ENCODE data around the gene FOXE1. TPM values are rescaled to one million over a fixed set of nuclear protein-coding genes. Genes with fewer than 3 reads are reported as not detected.

FOXE1 gene
- total RNA-seq, 2 donors from 2014 or later = not detected

DNA sequence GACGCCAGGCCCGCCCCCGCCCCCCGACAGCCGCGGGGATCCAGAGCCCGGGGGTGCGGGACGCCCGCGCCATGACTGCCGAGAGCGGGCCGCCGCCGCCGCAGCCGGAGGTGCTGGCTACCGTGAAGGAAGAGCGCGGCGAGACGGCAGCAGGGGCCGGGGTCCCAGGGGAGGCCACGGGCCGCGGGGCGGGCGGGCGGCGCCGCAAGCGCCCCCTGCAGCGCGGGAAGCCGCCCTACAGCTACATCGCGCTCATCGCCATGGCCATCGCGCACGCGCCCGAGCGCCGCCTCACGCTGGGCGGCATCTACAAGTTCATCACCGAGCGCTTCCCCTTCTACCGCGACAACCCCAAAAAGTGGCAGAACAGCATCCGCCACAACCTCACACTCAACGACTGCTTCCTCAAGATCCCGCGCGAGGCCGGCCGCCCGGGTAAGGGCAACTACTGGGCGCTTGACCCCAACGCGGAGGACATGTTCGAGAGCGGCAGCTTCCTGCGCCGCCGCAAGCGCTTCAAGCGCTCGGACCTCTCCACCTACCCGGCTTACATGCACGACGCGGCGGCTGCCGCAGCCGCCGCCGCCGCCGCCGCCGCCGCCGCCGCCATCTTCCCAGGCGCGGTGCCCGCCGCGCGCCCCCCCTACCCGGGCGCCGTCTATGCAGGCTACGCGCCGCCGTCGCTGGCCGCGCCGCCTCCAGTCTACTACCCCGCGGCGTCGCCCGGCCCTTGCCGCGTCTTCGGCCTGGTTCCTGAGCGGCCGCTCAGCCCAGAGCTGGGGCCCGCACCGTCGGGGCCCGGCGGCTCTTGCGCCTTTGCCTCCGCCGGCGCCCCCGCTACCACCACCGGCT lies 1.0 kb downstream of the FOXE1 start:
- H3K27me3 ChIP-seq = peaks cover 4 to 46% of the 10 kb centered on the region in 2 donors
- TF ChIP-seq, protein P1, sequence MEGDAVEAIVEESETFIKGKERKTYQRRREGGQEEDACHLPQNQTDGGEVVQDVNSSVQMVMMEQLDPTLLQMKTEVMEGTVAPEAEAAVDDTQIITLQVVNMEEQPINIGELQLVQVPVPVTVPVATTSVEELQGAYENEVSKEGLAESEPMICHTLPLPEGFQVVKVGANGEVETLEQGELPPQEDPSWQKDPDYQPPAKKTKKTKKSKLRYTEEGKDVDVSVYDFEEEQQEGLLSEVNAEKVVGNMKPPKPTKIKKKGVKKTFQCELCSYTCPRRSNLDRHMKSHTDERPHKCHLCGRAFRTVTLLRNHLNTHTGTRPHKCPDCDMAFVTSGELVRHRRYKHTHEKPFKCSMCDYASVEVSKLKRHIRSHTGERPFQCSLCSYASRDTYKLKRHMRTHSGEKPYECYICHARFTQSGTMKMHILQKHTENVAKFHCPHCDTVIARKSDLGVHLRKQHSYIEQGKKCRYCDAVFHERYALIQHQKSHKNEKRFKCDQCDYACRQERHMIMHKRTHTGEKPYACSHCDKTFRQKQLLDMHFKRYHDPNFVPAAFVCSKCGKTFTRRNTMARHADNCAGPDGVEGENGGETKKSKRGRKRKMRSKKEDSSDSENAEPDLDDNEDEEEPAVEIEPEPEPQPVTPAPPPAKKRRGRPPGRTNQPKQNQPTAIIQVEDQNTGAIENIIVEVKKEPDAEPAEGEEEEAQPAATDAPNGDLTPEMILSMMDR (IDR thresholded peaks at IDR 0.05) = peak in 1 of 7 experiments; percentile 9
- TF ChIP-seq POLR2A (IDR thresholded peaks at IDR 0.05) = no peak
- intact Hi-C loops (cut with DNase I) = no loop called here
- H3K9me3 ChIP-seq = no peaks in the 10 kb centered on the region
- ATAC-seq = peak; percentile 20
- no peaks in the 10 kb centered on the region for H3K36me3 ChIP-seq (replicated peaks in 1 of 2; ENCODE audit: insufficient read depth in 1 of 2, low read depth in 2 of 2)
- H3K4me1 ChIP-seq = peaks cover 38% of the 10 kb centered on the region
- WGBS, 2 donors = 3 to 40% methylated on average over 2 to 94 of the region's 125 CpGs
- DNase-seq = no peak
- no peak overlapping the region for H3K4me3 ChIP-seq
- no peak overlapping the region for H3K27ac ChIP-seq

DNA sequence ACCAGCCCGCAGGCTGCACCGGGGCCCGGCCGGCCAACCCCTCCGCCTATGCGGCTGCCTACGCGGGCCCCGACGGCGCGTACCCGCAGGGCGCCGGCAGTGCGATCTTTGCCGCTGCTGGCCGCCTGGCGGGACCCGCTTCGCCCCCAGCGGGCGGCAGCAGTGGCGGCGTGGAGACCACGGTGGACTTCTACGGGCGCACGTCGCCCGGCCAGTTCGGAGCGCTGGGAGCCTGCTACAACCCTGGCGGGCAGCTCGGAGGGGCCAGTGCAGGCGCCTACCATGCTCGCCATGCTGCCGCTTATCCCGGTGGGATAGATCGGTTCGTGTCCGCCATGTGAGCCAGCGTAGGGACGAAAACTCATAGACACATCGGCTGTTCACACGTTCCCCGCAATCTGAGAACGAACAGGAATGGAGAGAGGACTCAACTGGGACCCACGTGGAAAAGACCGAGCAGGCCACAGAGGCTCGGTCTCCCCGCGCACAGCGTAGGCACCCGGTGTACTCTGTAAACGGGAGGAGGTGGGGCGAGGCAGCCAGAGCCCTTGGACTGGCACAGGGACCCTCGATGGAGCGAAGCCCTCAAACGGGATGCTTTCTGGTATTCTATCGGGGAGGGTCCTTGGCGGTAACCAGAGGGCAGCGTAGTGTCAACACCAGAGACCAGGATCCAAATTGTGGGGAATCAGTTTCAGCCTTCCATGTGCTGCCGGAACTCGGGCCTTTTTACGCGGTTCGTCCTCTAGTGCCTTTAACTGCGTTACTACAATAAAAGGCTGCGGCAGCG lies 1.9 kb downstream of the FOXE1 start:
- Histone ChIP-seq H3K36me3 (replicated peaks in 1 of 2; ENCODE audit: insufficient read depth in 1 of 2, low read depth in 2 of 2) (no peaks in the 10 kb centered on the region), H3K4me3 (no peak overlapping the region), H3K27me3 (peaks cover 4 to 42% of the 10 kb centered on the region in 2 donors), H3K4me1 (peaks cover 38% of the 10 kb centered on the region), H3K27ac (no peak overlapping the region), H3K9me3 (no peaks in the 10 kb centered on the region)
- ATAC-seq = no peak
- TF ChIP-seq, protein P1 (IDR thresholded peaks at IDR 0.05) = no peak
- no peak for TF ChIP-seq POLR2A (IDR thresholded peaks at IDR 0.05)
- intact Hi-C loops (cut with DNase I) = no loop called here
- WGBS, 2 donors = 13 to 20% methylated on average over 40 to 60 of the region's 71 CpGs
- no peak for DNase-seq

DNA sequence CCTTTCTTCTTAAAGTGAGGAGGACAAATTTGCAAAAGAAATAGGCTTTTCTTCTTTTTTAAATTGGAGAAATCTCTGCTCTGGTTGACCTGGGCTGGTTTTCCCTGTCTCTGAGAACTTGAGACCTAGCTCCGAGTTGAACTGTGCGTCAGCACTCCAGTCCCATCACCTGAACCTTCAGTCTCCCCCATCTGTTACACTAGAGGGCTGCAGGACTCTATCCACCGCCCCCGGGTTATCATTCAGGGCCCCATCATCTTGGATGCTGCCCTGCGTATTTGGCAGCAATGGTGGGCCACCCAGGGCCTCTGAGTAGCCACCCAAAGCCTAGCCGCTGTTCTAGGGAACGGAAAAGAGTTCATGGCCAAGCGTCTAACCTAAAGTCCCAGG lies 2.5 kb downstream of the FOXE1 start:
- Histone ChIP-seq H3K4me3 (no peak overlapping the region), H3K4me1 (peaks cover 38% of the 10 kb centered on the region), H3K9me3 (no peaks in the 10 kb centered on the region), H3K27ac (no peak overlapping the region), H3K36me3 (replicated peaks in 1 of 2; ENCODE audit: insufficient read depth in 1 of 2, low read depth in 2 of 2) (no peaks in the 10 kb centered on the region), H3K27me3 (peaks cover 4 to 42% of the 10 kb centered on the region in 2 donors)
- DNase-seq (no peak), ATAC-seq (no peak)
- intact Hi-C loops (cut with DNase I) = no loop called here
- no peak for TF ChIP-seq POLR2A (IDR thresholded peaks at IDR 0.05)
- TF ChIP-seq, protein P1 (IDR thresholded peaks at IDR 0.05) = no peak
- 32 to 35% methylated on average over 4 to 8 of the region's 8 CpGs for WGBS, 2 donors

DNA sequence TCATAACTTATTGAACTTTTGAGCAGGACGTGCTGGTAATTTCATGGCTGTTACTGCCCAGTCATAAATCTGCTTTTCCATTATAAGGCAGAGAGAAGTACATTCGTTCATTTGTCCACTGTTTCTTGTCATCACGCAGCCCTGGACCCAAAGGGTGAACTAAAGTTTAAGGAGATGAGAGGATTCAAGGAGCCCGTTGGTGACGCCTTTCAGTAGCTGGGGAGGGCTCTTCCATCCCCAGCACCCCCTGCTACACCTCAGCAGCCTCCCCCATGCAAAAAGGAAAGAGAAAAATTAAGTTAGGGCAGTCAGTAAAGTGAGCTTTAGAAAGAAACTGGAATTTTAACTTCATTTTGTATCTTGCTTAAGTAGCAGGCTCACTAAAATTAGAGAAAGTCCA lies 2.9 kb downstream of the FOXE1 start:
- no peaks in the 10 kb centered on the region for H3K36me3 ChIP-seq (replicated peaks in 1 of 2; ENCODE audit: insufficient read depth in 1 of 2, low read depth in 2 of 2)
- DNase-seq (no peak), ATAC-seq (no peak)
- intact Hi-C loops (cut with DNase I) = no loop called here
- TF ChIP-seq, protein P1 (IDR thresholded peaks at IDR 0.05) = no peak
- TF ChIP-seq POLR2A (IDR thresholded peaks at IDR 0.05) = no peak
- H3K27me3 ChIP-seq = peaks cover 4 to 42% of the 10 kb centered on the region in 2 donors
- WGBS, 2 donors = 51 to 73% methylated on average over 4 to 5 of the region's 5 CpGs
- no peak overlapping the region for H3K27ac ChIP-seq
- H3K9me3 ChIP-seq = no peaks in the 10 kb centered on the region
- no peak overlapping the region for H3K4me3 ChIP-seq
- H3K4me1 ChIP-seq = peaks cover 38% of the 10 kb centered on the region

Data from body of pancreas (tissue), 4 donors.